OCI-LY7 (cell line): Measurements from ENCODE around the gene SMPD1. TPM values are rescaled to one million over a fixed set of nuclear protein-coding genes. Genes with fewer than 3 reads are reported as not detected.

Experiments used
- BruUV-seq: library from RNA; stranded (reverse); fragments of 400-500 nt; replicated peaks from 2 replicates; lab custom pipeline; 2021; lab: Mats Ljungman, UMichigan
- CTCF ChIA-PET: fragments of 300-600 bp; sonication (Branson Sonifier 250); formaldehyde crosslinking; loops from one replicate; lab custom pipeline; 2022; ENCODE audit warnings: antibody characterized with exemption; ENCODE audit not compliant: unreplicated experiment; lab: Charles Lee
- POLR2A ChIA-PET: fragments of 300-600 bp; sonication (Branson Sonifier 250); formaldehyde crosslinking; loops from one replicate; lab custom pipeline; 2022; ENCODE audit warnings: antibody characterized with exemption; lab: Charles Lee
- DNase-seq: peaks from one replicate; pipeline ENCODE4 v3.0.0-alpha.2; 2015; ENCODE audit warnings: low spot score
- H2AFZ ChIP-seq: fragments of 200-600 bp; sonication (generic), shearing (Covaris generic); 2 replicates; pipeline ENCODE4 v1.6.1; 2014; ENCODE audit warnings: mild to moderate bottlenecking, antibody characterized with exemption, low read length, moderate library complexity
- H3K27ac ChIP-seq: fragments of 200-600 bp; sonication (generic); 2 replicates; pipeline ENCODE4 v1.5.1; 2014; ENCODE audit warnings: mixed run types, low read depth, mild to moderate bottlenecking, moderate library complexity, low read length, inconsistent platforms; ENCODE audit not compliant: poor library complexity, severe bottlenecking
- H3K36me3 ChIP-seq: fragments of 200-600 bp; sonication (generic); 2 replicates; pipeline ENCODE4 v1.6.1; 2014; ENCODE audit warnings: mild to moderate bottlenecking, antibody characterized with exemption, low read length, moderate library complexity, mixed read lengths; ENCODE audit not compliant: insufficient read depth
- H3K4me1 ChIP-seq: fragments of 200-600 bp; sonication (generic); 2 replicates; pipeline ENCODE4 v1.5.1; 2014; ENCODE audit warnings: mild to moderate bottlenecking, low read length; ENCODE audit not compliant: insufficient read depth, poor library complexity, severe bottlenecking
- H3K4me2 ChIP-seq: fragments of 200-600 bp; sonication (generic); 2 replicates; pipeline ENCODE4 v1.6.1; 2014; ENCODE audit warnings: mild to moderate bottlenecking, low read length
- H3K4me3 ChIP-seq: fragments of 200-600 bp; sonication (generic); 2 replicates; pipeline ENCODE4 v1.5.1; 2014; ENCODE audit warnings: mild to moderate bottlenecking, low read depth, low read length; ENCODE audit not compliant: poor library complexity, severe bottlenecking
- H3K79me2 ChIP-seq: fragments of 200-600 bp; sonication (generic); 2 replicates; pipeline ENCODE4 v1.6.1; 2016; ENCODE audit warnings: low read depth, mild to moderate bottlenecking, low read length, moderate library complexity, mixed read lengths; ENCODE audit not compliant: insufficient read depth
- H3K9me2 ChIP-seq: fragments of 200-600 bp; sonication (generic); 2 replicates; pipeline ENCODE4 v1.6.1; 2016; ENCODE audit warnings: mild to moderate bottlenecking, low read length, mixed read lengths; ENCODE audit not compliant: insufficient read depth
- H3K9me3 ChIP-seq: fragments of 200-600 bp; sonication (generic); 2 replicates; pipeline ENCODE4 v1.6.1; 2014; ENCODE audit warnings: mild to moderate bottlenecking, mixed run types, low read length, mixed read lengths
- H4K20me1 ChIP-seq: fragments of 200-600 bp; sonication (generic); 2 replicates; pipeline ENCODE4 v1.6.1; 2014; ENCODE audit warnings: mild to moderate bottlenecking, antibody characterized with exemption, low read length, moderate library complexity, mixed read lengths; ENCODE audit not compliant: insufficient read depth
- EZH2phosphoT487 ChIP-seq: fragments of 200-600 bp; sonication (generic); IDR thresholded peaks from 2 replicates; pipeline ENCODE4 v1.6.1; 2018; ENCODE audit warnings: low read depth, borderline replicate concordance, mild to moderate bottlenecking, mixed run types, antibody characterized with exemption, low read length, moderate library complexity, mixed read lengths
- intact Hi-C: fragments of 100-400 bp; cut with micrococcal nuclease; formaldehyde crosslinking; loops from one replicate; pipeline ENCODE4 v1.10.0; 2022; ENCODE audit not compliant: unreplicated experiment
- total RNA-seq, 2 experiments: library from RNA; depleted of rRNA in 1 of 2; stranded (reverse); fragments of >200 nt in 1 of 2; shearing (Covaris generic) in 1 of 2; gene quantifications; 2 replicates each; pipeline ENCODE4 v1.2.3, GENCODE V29; 2014 to 2022
- TF ChIP-seq, protein P1 (sequence below): fragments of 200-600 bp; sonication (generic); conservative IDR thresholded peaks from 2 replicates; pipeline ENCODE4 v1.5.1; 2014; ENCODE audit warnings: mild to moderate bottlenecking, antibody characterized with exemption, low read length, moderate library complexity, mixed read lengths

SMPD1 gene
- total RNA-seq, 2 experiments from 2014 or later, result 5.1 to 11.9 TPM

DNA sequence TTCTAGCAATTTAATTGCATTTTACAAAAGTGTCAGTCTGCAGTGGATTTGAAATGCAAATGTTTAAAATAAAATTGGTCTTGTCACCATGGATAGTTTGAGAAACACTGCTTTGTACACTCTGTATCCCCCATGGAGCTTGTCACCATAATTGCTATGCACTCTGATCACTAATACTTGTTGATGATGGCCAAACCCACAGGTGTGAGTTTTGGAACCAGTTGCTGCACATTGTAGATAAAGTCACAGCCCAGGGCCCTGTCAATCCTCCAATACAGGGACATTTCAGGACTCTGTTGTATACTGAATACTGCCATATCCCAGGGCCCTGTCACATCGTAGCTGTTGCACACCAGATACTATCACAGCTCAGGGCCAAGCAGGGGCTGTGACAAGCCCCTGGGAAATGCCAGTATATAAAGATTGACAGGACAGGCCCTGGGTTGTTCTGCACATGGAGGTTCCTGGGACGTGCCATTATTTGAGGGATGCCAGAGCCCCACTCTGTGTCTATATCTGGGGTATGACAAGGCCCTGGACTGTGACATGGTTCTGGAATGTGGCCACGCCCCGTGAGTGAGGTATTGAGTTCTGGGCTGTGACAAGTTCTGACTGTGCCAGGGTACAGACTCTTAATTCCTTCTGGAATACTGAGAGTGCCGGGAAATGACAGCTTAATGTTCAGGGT, 27.9 kb upstream of the SMPD1 start:
- no peaks in the 10 kb centered on the region for H4K20me1 ChIP-seq
- H3K4me3 ChIP-seq, result no peak overlapping the region
- no peak overlapping the region for H2AFZ ChIP-seq
- H3K9me3 ChIP-seq, result no peaks in the 10 kb centered on the region
- H3K79me2 ChIP-seq, result no peaks in the 10 kb centered on the region
- no TSS peak for BruUV-seq
- no peaks in the 10 kb centered on the region for H3K4me1 ChIP-seq
- CTCF ChIA-PET, result interaction anchor here (0.8 to 2.7 kb wide), 11 partner anchors 9 to 169 kb away, joined by 3 to 14 read pairs (median 4); partner anchors contain the start of gene FHIP1B
- H3K36me3 ChIP-seq, result no peaks in the 10 kb centered on the region
- no peak for DNase-seq
- no peak overlapping the region for H3K4me2 ChIP-seq
- TF ChIP-seq, protein P1, sequence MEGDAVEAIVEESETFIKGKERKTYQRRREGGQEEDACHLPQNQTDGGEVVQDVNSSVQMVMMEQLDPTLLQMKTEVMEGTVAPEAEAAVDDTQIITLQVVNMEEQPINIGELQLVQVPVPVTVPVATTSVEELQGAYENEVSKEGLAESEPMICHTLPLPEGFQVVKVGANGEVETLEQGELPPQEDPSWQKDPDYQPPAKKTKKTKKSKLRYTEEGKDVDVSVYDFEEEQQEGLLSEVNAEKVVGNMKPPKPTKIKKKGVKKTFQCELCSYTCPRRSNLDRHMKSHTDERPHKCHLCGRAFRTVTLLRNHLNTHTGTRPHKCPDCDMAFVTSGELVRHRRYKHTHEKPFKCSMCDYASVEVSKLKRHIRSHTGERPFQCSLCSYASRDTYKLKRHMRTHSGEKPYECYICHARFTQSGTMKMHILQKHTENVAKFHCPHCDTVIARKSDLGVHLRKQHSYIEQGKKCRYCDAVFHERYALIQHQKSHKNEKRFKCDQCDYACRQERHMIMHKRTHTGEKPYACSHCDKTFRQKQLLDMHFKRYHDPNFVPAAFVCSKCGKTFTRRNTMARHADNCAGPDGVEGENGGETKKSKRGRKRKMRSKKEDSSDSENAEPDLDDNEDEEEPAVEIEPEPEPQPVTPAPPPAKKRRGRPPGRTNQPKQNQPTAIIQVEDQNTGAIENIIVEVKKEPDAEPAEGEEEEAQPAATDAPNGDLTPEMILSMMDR, result no peak
- TF ChIP-seq EZH2phosphoT487, result no peak
- no peak overlapping the region for H3K27ac ChIP-seq
- no peaks in the 10 kb centered on the region for H3K9me2 ChIP-seq
- POLR2A ChIA-PET, result interaction anchor here (0.5 to 1.2 kb wide), 4 partner anchors 16 to 119 kb away, joined by 3 read pairs; partner anchors contain the start of genes ARFIP2 and TIMM10B
- intact Hi-C loops, result no loop called here

DNA sequence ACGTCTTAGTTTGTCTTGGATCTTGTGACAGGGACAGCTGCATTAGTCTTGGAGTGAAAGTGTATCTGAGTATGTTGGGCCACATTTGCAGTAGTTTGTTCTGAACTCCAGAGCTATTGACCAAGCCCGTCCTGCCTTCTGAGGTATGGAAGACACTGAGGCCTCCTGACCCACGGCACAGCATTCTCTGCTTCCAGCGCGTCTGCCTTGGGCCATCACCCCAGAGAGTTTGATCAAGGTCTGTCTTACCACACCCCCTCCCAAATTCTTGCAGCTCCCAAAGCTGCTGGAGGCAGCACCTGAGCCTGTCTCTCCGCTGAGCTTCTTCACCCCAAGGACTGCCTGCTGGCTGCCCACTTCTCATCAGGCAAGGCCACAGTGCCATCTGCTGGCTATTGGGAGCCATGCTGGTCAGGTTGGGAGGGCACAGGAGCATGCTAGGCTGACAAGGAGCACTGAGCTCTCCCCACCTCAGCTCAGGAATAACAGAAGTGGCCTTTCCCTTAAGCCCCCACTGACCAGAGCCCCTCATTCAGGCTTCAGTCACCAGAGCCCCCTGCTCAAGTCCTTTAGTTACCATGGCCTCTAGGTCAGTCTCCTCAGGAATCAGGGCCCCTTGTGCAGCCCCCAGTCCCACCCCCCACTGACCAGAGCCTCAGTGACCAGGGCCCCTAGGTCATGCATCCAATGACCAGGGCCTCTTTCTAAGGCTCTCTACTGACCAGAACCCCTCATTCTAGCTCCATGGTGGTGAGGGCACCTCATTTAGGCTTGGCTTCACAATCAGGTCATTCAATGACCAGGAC, 27.2 kb upstream of the SMPD1 start:
- no peaks in the 10 kb centered on the region for H3K4me1 ChIP-seq
- no peak overlapping the region for H3K4me2 ChIP-seq
- H3K9me2 ChIP-seq, result no peaks in the 10 kb centered on the region
- POLR2A ChIA-PET, result interaction anchor here (0.5 to 1.2 kb wide), 4 partner anchors 15 to 118 kb away, joined by 3 read pairs; partner anchors contain the start of genes ARFIP2 and TIMM10B
- no peak overlapping the region for H3K27ac ChIP-seq
- H3K4me3 ChIP-seq, result no peak overlapping the region
- H2AFZ ChIP-seq, result no peak overlapping the region
- H3K79me2 ChIP-seq, result no peaks in the 10 kb centered on the region
- DNase-seq, result peak; percentile 70
- H4K20me1 ChIP-seq, result no peaks in the 10 kb centered on the region
- CTCF ChIA-PET, result interaction anchor here (0.8 to 2.7 kb wide), 11 partner anchors 9 to 168 kb away, joined by 3 to 14 read pairs (median 4); partner anchors contain the start of gene FHIP1B
- H3K9me3 ChIP-seq, result no peaks in the 10 kb centered on the region
- BruUV-seq, result no TSS peak
- no peak for TF ChIP-seq EZH2phosphoT487
- TF ChIP-seq, protein P1, result peak; percentile 87
- H3K36me3 ChIP-seq, result no peaks in the 10 kb centered on the region
- intact Hi-C loops, result no loop called here
